T-helper 1 cell (primary cell): ENCODE measurements around the gene LRRC1.

Experiments
- DNase-seq, 5 donors: peaks; one replicate each; pipeline ENCODE4 v3.0.0-alpha.2; 2012 to 2020

Gene LRRC1

DNA sequence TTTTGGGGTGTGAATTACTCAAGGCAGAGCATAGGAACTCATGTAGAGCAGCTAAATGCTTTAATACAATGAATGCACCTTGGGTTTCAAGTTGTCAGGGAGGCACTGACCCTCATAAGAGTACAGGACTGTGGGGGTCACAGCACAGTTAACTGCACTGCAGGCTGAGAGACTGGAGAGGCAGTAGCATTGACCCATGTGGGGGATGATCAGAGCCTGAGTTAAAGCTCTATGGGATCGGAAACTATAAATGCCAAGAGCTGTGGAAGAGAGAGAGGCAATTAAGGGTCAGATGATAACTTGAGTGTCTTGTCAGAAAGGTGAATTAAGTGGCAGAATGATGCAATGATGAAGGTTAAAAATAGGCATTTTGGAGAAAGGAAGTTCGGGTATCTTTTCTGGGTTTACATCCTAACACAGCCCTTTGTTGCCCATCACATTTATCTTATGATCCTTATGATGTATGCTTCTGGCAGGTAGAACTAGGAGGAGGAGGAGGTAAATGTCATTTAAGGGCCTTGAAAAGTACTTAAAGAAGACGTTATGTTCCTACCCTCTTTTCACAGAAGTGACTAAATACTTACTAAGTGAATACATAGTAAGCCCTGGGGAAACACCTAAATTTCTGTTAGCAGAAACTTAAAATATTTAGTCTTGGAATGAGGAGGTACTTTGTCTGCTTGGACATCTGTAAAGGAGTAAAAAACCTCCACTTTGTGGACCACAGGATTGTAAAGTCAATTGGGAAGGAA lies 24.2 kb downstream of the LRRC1 start:
- DNase-seq: no peak

DNA sequence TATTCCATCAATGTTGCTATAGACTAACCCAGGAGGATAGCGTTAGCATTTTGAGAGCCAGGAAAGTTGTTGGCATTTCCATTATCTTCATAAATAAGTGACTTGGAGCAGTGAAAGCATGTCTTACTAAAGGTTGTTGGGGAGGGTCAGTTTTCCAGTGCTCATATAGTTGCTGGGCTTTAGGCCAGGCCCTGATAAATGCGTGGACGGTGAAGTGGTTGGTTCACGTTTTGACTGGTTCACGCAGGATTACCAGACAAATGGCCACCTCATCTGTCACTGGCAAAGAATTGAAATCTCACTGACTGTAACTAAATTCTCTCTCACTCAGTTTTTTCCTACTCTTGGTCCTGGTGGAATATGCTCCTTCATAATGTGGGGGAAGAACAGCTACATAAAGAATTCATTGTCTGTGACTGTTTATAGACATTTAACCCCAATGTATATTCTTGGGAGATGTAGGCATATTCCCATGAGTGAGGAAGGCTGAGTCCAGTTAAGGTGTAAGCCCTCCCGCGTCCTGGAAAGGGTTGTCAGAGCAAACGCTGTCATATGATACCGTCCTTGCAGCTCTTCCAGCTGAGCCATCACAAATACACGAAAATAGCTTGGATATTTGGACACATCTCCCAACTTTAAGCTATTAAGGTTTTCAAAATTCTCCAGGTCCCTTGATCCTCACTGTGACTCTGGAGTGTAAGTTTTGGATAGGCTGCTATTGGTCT lies 27.8 kb downstream of the LRRC1 start:
- DNase-seq: no peak

DNA sequence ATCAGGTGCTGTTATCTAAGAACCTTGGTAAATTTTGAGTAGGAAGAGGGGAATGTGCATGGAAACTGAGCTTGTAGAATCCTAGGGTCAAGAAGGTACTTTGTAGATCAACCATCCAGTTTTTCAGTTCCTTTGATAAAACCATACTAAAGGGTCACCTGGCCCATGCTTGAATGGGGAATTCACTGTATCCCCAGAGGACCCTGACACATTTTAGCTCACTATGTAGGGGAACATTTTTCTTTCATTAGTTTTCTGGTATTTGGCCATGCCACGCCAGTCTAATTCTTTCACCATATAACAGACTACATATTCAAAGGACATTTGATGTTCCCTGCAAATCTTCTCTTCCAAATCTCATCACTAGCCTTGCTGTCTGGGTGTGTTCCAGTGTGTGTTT lies 29.9 kb downstream of the LRRC1 start:
- no peak for DNase-seq

DNA sequence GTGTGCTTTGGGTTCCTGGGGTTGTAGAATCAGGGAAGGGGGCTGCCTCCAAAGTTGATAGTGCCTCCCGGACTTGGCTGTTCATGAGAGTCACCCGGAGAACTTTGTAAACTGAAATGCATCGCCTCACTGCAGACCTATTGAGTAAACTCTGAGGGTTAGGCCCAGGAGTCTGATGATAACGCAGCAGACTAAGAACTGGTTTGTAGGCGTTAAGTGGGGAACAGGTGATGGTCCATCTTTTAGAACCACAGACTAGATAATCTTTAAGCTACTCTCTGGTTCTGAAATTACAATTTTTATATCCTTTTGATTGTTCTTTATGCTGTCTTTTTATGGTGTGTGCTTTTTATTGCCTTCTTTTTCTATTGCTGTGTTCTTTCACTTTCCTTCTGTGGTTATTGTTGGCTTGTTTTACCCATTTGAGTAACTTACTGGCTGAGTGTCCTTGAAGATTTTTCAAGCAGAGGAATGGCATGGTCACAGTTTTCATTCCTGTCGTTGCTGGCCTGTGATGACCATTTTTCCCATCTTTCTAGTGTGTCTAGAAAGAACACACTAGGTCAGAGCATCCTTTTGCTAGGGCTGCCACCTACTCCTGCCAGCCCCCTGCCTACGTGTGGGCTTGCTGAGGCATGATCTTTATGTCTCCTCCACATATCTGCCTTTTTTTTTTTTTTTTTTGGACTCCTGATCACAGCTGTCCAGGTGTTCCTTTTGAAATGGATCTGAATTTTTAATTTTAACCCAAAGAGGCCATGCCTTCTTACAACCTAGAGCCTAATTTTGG lies 30.9 kb downstream of the LRRC1 start:
- no peak for DNase-seq

DNA sequence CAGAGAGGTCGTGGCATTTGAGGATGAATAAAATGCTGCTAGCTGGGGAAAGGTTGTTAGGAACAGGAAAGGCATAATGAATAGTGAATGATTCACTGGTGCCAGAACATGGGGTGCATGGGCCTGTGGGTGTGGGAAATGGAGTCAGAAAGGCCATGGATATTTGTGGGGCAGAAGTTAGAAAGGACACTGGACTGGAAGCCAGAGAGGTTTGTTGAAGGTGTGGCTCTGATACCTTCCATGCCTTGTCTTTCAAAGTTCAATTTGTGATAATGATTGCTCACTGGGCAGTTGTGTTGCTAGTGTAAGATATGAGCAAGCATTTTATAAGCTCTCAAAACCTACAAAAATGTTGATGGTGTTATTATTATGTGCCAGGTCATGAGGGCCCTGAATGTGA lies 32.7 kb downstream of the LRRC1 start:
- no peak for DNase-seq

DNA sequence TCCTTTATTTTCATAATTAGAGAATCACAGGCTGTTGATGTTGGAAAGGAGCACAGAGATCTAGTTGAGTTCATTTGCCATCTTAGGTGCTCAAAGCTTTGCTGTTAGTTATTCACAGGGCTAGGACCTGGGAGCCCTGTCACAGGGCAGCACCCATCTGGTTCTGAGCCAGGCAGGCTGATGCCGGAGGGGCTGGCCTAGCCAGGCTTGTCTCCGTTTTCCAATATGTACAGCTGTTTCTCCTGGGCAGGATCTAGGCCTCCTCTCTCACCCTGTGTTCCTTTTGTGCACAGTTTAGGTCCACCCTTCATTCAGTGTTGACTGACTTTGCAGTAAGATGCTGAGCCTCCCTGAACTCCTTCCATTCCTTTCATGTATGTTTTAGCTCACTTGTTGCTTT lies 33.4 kb downstream of the LRRC1 start:
- no peak for DNase-seq

DNA sequence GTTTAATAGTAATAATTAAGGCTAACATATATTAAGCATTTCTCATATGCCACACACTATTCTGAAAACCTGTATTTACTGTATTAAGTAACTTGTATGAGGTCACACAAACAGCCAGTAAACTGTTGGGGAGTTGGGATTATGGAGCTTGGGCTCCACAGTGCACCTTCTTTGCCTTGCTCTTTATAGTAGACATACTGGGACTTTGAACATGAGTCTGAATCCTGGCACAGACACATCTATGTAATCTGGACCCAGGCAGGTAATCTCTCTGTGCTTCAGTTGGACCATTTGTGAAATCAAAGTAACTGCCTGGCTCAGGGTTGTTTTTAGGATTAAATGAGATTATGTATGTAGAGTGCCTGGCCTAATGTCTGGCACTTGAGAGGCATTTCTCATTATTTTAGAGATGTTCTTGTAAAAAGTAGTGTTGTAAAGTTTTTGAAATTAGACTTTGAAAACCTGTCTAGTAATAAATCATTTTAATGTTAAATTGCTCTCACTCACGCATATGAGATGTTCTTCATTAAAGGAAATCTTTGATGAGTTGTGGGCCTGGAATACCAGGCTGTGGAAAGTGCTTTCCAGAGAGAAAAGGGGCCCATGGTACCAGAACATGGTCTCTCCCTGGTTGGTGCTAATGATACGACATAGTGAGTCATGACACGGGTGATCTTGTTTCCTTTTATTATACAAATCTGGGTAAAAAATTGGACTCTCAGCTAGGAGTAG lies 34.3 kb downstream of the LRRC1 start:
- no peak for DNase-seq

DNA sequence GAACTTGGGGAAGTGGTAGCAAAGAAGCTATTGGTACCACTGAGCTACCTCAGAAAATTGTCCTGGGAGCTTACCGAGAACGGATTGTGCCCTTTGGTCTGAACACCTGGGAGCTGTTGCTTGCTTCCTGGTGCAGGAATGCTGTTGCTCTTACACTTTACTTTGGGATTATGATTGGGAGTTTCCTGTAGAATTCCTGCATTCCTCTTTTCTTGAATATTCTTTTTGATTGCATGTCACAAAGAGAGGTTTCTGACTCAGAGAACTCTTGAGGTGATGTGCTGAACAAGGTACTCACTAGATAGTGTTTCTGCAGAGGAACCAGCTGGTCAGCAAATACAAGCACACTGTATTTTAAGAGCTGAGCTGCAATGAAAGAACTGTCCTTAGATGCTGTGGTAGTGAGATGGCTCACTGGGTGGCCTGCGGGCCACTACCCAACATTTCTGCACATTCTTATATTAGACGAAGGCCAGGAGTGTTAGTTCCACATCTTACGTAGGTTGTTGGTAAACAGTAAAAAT lies 35.0 kb downstream of the LRRC1 start:
- no peak for DNase-seq

DNA sequence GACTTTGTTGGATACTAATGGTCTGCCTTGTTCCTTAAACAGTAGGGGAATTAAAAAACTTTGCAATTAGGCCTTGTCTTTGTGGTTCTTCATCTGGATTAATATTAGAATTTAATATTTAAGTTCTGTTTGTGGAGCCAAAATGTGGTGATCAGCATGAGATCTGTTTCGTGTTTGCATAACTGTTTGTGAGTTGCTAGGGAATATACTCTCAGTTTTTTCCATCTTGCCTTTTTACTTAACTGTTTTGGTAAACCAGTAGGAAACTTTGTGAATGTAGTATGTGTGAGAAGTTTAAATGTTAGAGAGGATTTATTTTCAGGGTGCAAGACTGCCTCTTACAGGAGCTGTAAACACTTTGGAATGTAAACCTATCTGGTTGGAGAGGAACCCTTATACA lies 35.6 kb downstream of the LRRC1 start:
- no peak for DNase-seq

DNA sequence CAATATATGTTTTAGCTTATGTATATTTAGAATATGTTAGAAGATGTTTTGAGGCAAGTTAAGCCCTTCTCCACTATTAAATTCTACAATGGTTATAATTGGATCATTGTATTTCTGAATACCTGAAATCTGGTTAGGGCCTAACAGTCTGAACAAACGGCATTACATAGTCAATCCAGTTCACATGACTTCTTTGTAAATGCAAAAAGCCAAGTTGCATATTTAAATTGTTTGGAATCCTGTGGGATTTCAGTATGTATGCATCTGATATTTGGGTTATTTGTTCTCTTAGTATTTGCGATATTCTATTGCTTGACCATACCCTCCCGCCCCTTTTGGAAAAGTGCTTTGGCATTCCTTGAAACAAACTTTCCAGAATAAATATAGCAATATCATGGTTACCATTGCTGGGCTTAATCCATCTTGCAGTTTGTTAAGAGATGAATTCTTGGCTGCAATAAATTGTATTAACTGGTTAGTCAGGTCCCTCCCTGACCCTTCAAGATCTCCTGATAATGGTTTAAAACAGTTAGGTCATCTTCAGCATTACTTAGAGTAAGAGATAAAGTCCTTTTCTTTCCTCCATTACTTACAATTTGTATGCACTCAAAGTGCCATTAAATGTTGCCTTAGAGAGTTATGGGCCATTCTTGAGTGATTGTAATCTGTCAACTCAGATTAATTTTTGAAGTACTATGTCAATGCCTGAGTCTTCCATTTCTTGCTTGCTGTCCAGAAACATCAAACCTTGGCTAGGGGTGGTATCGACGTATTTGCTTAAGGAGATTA lies 36.5 kb downstream of the LRRC1 start:
- no peak for DNase-seq

DNA sequence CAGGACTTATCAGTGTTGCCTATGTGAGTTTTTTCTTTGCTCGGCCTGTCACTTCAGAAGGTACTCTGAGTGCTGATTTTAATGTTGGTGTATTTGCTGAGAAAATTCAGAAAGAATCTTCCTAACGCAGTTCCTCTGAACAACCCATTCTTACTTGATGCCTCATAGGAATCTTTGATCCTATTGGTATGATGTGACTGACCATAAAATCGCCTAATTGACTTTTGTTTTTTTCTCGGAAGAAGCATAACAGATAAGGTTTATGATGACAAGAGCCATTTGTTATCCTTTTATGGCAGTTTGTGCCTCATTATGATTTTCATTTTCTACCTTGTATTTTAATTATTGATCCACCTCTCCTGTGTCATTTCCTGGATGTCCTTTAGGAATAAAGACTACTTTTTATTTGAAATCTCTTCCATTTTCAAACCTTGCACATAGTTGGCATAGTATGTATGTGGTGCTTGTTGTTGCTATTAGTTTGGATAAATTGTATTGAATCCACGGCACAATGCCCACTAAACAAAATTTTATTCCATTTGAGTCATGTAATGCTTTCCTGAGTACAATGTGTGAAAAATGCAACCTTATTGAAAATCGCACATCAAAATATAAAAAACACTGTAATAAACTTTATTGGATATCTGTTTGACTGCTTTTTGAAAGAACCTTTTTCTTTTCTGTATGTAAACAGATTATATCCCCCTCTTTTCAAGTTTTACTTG lies 37.3 kb downstream of the LRRC1 start:
- DNase-seq: no peak

DNA sequence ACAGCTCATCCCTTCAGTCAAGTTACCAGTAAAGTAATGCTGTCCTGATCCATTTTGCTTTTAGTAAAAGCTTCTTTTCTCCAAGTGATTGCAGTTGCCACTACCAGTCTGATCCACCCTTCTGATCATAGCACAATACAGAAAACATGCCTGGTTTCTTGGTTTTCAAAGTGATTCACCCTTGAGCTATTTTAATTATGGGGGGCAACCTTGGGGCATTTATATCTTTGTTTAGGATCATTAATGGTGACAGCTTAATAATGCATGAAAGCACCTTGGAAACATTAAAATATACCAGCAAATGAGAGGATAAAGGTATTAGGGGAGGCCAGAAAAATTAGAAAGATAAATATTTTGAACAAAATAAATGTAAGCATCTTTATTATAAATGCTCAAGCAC lies 38.4 kb downstream of the LRRC1 start:
- no peak for DNase-seq

DNA sequence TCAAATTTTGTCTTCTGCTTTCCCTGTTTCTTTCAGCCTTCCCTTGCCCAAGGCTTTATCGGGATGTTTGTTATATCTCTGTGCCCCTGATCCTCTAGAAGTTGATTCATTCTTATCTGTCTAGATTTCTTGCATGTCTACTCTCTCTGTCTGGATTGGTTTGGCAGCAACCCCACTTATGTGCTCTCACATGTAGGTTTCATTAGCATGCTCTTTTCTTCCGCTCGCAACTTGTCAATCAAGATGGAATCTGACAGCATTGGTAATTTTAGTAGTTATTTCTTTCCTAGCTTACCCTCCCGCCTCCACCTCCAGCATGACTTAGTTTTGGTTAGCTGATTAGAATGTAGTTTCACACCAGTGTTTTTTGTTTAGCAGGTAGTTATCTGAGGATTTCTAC lies 39.3 kb downstream of the LRRC1 start:
- no peak for DNase-seq

DNA sequence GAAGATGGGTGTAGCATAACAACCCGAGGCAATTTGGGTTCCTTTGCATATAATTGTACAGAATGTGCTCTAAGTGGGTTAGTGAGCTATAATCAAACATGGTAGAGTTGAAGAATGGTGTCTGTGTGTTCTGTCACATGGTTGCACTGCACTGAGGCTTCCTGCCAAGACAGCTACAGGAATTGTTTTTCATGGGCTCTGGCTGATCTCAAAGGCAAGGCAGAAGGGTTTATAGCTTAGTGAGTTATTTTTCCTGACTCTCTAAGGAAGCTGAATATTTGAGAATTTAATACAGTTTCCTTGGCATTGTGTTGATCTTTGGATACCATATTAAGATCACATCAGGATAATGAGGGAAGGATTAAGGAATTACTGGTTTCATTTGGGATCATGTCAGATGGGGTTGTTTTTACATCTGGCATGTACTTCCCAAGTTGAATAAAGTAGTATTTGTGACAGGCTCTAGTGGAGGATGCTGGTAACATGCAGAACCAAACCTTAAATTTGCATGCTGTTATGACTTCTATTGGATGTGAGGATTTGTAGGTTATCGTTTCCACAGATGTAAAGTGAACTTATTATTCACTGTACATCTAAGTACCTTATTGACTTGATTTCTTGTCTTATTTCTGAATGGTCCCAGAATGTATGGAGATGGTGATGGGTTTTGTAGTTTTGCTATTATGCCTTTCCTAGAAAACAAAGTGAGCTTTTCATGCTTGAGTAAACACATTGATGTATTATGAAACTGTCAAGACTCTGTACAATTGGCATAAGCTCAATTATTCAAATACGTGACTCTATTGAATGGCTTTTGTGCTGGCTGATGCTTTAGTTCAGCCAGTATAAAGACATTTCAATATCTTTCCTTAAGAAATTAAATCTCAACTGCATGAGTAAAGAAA lies 43.3 kb downstream of the LRRC1 start:
- no peak for DNase-seq

DNA sequence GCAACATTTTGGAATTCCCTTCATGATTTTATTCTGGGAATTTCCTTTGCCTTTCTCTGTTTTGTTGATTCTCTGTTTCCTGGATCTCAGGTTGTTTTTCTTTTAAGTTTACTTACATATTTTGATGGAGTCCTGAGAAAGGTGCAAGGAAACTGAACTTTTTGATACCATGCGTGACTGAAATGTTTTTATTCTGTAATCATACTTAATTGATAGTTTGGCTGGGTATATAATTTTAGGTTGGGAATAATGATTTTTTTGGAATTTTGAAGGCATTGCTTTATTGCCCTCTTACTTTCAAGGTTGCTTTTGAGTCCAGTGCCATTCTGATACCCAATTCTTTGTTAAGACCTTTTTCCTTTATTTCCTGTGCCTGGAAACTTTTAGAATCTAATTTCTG lies 45.2 kb downstream of the LRRC1 start:
- no peak for DNase-seq

DNA sequence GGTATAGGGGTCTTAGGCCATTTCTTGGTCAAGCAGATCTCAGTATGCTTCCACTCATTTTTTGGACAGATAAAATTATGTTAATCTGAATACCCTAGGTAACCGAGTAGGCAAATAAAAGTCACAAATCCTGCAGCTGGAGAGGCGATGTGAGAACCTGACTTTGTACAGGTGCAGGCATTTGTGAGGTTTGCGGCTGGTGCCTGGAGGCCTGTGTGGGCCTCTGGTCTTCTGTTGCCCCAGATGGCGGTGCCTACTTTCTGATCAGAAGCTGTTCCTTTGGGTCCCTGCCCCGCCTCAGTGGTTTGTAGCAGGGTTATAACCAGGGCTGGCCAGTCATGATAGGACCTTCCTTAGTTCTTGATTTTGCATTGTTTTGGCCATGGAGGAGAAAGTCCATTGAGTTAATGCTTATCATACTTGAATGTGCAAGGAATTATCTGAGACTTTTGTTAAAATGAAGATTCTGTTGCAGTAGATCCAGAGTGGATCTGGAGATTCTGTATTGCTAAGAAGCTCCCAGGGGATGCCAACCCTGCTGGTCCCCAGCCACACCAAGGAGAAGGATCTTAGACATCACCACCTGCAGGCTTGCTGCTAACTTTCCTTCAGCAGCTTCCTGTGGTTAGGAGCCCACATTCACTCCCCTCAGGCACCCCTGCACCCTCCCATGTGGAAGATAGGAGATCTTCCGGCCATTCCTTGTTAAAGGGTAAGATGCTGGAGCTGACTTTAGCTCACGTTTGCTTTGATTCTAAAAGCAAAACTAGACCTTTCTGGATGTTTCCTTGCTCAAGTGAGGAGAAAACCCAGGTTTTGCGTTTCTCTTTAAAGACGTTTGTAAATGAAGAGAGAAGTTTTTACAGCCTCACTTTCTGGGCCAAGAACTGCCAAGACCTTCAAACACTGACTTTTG lies 50.7 kb downstream of the LRRC1 start:
- DNase-seq: no peak

DNA sequence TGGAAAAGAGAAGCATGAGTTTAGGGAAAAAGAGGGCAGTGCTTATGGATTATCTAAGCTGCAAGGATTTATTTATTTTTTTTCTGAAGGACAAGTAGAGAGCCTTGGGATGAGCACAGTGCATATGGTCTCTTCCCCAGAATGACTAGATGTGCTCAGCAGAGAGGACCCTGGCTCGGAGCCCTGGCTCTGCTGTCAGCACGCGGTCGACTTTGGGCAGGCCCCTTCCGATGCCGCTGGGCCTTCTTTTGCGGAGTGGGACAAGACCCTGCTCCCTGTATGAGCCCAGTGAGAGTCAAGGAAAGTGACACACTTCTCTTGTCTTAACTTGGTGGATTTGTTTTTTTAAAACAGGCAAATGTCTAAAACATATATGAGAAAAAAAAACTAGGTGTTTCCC lies 51.4 kb downstream of the LRRC1 start:
- DNase-seq: no peak

DNA sequence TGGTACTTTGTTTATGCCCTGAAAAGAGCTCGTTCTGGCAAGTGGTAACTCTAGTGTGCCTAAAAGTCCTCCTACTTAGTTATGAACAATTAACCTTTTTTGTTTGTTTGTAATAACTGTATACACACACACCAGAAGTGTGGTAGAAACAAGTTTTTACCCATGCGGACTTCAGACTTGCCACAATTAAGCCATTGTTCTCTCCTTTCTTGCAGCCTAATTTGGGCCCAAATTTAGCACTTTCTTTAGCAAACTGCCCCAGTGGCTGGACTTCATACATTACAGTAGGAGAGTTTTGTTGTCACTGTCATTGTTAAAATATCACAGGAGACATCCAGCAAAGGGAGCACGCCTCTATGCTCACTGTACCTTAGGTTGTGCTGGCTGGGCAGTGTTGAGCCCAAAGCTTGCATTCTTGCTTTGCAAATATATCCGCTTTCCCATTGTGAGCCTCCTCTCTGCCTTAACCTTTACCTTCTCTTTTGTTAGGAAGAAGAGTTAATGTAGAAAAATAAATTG lies 53.0 kb downstream of the LRRC1 start:
- DNase-seq: no peak

DNA sequence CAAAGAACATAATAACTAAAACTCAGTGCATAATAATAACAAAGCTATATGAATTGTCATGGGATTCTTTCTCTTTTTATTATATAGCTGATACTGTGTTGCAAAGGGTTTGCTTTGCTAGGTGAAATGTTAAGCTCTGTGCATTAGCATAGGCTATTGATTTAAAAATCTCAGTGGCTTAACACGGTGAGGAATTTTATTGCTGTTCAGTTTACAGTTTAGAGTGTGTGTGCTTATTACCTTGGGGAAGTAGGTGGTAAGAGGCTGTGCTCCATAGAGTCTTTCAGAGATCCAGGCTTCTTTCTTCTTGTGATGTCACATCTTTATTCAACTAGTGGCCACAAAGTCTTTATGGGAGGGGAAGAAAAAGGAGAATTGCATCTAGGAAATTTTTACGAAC lies 55.7 kb downstream of the LRRC1 start:
- no peak for DNase-seq
